Lower leg skin (tissue), 3 donors: ENCODE data around the gene ST6GALNAC3.

Experiments
- POLR2A ChIP-seq, 2 donors: fragments of 450-650 bp; IDR thresholded peaks; one replicate each; pipeline ENCODE4 v1.6.1; 2016 to 2017; ENCODE audit warnings: antibody characterized with exemption in 2 of 2, mild to moderate bottlenecking in 1 of 2, moderate library complexity in 1 of 2
- TF ChIP-seq, protein P1 (sequence below), 3 donors: fragments of 450-650 bp; IDR thresholded peaks; one replicate each; pipeline ENCODE4 v1.5.1; 2016; ENCODE audit warnings: antibody characterized with exemption in 3 of 3, mild to moderate bottlenecking in 3 of 3, moderate library complexity in 2 of 3

DNA sequence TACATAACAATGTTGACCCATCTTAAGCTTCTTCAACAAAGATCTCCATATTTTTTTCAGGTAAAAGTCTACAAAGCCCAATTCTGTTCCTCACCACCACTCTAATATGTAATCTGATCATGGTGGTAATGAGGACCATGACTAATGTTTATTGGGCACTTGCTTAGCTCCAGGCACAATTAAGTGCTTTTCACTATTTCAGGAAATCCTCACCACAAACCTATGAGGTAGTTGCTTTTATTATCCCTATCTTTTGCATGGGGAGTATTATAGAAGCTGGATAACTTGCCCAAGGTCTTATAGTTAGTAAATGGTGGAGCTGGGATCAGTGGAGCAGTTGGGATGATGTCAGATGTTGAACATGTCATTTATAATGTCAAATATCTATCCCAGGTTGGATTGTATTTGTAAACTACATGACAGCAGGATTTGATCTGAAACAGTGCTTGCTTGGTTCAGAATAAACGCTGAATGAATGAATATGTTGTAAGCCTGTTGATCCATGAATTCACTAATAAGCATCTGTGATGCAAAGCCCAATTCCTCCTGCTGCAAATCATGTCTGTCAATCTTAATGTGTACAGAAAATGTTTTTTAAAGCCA is 509.4 kb downstream of the ST6GALNAC3 start:
- TF ChIP-seq POLR2A (IDR thresholded peaks at IDR 0.05): no peak
- TF ChIP-seq, protein P1, sequence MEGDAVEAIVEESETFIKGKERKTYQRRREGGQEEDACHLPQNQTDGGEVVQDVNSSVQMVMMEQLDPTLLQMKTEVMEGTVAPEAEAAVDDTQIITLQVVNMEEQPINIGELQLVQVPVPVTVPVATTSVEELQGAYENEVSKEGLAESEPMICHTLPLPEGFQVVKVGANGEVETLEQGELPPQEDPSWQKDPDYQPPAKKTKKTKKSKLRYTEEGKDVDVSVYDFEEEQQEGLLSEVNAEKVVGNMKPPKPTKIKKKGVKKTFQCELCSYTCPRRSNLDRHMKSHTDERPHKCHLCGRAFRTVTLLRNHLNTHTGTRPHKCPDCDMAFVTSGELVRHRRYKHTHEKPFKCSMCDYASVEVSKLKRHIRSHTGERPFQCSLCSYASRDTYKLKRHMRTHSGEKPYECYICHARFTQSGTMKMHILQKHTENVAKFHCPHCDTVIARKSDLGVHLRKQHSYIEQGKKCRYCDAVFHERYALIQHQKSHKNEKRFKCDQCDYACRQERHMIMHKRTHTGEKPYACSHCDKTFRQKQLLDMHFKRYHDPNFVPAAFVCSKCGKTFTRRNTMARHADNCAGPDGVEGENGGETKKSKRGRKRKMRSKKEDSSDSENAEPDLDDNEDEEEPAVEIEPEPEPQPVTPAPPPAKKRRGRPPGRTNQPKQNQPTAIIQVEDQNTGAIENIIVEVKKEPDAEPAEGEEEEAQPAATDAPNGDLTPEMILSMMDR (IDR thresholded peaks at IDR 0.05): no peak
